ENCODE results near the gene KLF1.
A peak's percentile ranks its signal among the peaks of the same experiment; 100 is the strongest.

The KLF1 gene

GRCh38 chr19:12884627-12884925 is 2.4 kb downstream of the KLF1 start:
- Histone ChIP-seq H3K9me3 (ENCODE audit: control insufficient read depth, insufficient read depth, low read length) (peaks cover 4% of the 10 kb centered on the region; the same call in 1 of the 2 replicates), H3K4me1 (ENCODE audit: insufficient read depth, low read length) (no peaks in the 10 kb centered on the region), H3K9ac (ENCODE audit: low read depth, low read length) (peak overlapping the region; percentile 70; the same call in 1 of the 2 replicates), H3K36me3 (ENCODE audit: insufficient read depth, low read length) (no peaks in the 10 kb centered on the region)

GRCh38 chr19:12884202-12884601 is 2.8 kb downstream of the KLF1 start:
- no peak overlapping the region for H3K9ac ChIP-seq (ENCODE audit: low read depth, low read length)
- H3K36me3 ChIP-seq (ENCODE audit: insufficient read depth, low read length): no peaks in the 10 kb centered on the region
- no peaks in the 10 kb centered on the region for H3K4me1 ChIP-seq (ENCODE audit: insufficient read depth, low read length)
- H3K9me3 ChIP-seq (ENCODE audit: control insufficient read depth, insufficient read depth, low read length): peaks cover 4% of the 10 kb centered on the region; the same call in 1 of the 2 replicates

- Histone ChIP-seq H3K4me1 (ENCODE audit: insufficient read depth, low read length) (no peaks in the 10 kb centered on the region), H3K36me3 (ENCODE audit: insufficient read depth, low read length) (no peaks in the 10 kb centered on the region), H3K9ac (ENCODE audit: low read depth, low read length) (no peak overlapping the region), H3K9me3 (ENCODE audit: control insufficient read depth, insufficient read depth, low read length) (peaks cover 4% of the 10 kb centered on the region; the same call in 1 of the 2 replicates)
These were observed 4.4 kb downstream of the KLF1 start for GRCh38 chr19:12882589-12882988.

GRCh38 chr19:12881172-12881808 is 5.7 kb downstream of the KLF1 start, which contains the start of gene DNASE2:
TSS of gene DNASE2 (minus strand) at chr19:12881449. CDS start at chr19:12881375, 74 bp downstream.
- peaks cover 4% of the 10 kb centered on the region; the same call in 1 of the 2 replicates for H3K9me3 ChIP-seq (ENCODE audit: control insufficient read depth, insufficient read depth, low read length)
- no peaks in the 10 kb centered on the region for H3K4me1 ChIP-seq (ENCODE audit: insufficient read depth, low read length)
- H3K36me3 ChIP-seq (ENCODE audit: insufficient read depth, low read length): no peaks in the 10 kb centered on the region
- peak within 1 kb of the TSS; percentile 74 for H3K9ac ChIP-seq (ENCODE audit: low read depth, low read length)

- Histone ChIP-seq H3K4me1 (ENCODE audit: insufficient read depth, low read length) (no peaks in the 10 kb centered on the region), H3K9me3 (ENCODE audit: control insufficient read depth, insufficient read depth, low read length) (peaks cover 4% of the 10 kb centered on the region; the same call in 1 of the 2 replicates), H3K9ac (ENCODE audit: low read depth, low read length) (peak overlapping the region; percentile 74), H3K36me3 (ENCODE audit: insufficient read depth, low read length) (no peaks in the 10 kb centered on the region)
These were observed 6.3 kb downstream of the KLF1 start for GRCh38 chr19:12880551-12881171.

- H3K9ac ChIP-seq (ENCODE audit: low read depth, low read length): no peak overlapping the region
- no peaks in the 10 kb centered on the region for H3K36me3 ChIP-seq (ENCODE audit: insufficient read depth, low read length)
- no peaks in the 10 kb centered on the region for H3K4me1 ChIP-seq (ENCODE audit: insufficient read depth, low read length)
- no peaks in the 10 kb centered on the region for H3K9me3 ChIP-seq (ENCODE audit: control insufficient read depth, insufficient read depth, low read length)
These were observed 11.9 kb downstream of the KLF1 start for GRCh38 chr19:12875086-12875485.

- H3K9me3 ChIP-seq (ENCODE audit: control insufficient read depth, insufficient read depth, low read length): no peaks in the 10 kb centered on the region
- peak overlapping the region; percentile 29; the same call in 1 of the 2 replicates for H3K9ac ChIP-seq (ENCODE audit: low read depth, low read length)
These were observed 12.9 kb downstream of the KLF1 start for GRCh38 chr19:12873891-12874745.

GRCh38 chr19:12872941-12873890 is 13.8 kb downstream of the KLF1 start:
- no peaks in the 10 kb centered on the region for H3K9me3 ChIP-seq (ENCODE audit: control insufficient read depth, insufficient read depth, low read length)
- H3K4me1 ChIP-seq (ENCODE audit: insufficient read depth, low read length): no peaks in the 10 kb centered on the region
- H3K9ac ChIP-seq (ENCODE audit: low read depth, low read length): peak overlapping the region; percentile 29; the same call in 1 of the 2 replicates
- no peaks in the 10 kb centered on the region for H3K36me3 ChIP-seq (ENCODE audit: insufficient read depth, low read length)

More at GRCh38 chr19:12873891-12874745, 12.9 kb downstream of the KLF1 start:
- no peaks in the 10 kb centered on the region for H3K4me1 ChIP-seq (ENCODE audit: insufficient read depth, low read length)
- H3K36me3 ChIP-seq (ENCODE audit: insufficient read depth, low read length): no peaks in the 10 kb centered on the region

GRCh38 chr19:12872255-12872654 is 14.7 kb downstream of the KLF1 start:
- Histone ChIP-seq H3K4me1 (ENCODE audit: insufficient read depth, low read length) (no peaks in the 10 kb centered on the region), H3K9ac (ENCODE audit: low read depth, low read length) (no peak overlapping the region), H3K36me3 (ENCODE audit: insufficient read depth, low read length) (no peaks in the 10 kb centered on the region), H3K9me3 (ENCODE audit: control insufficient read depth, insufficient read depth, low read length) (no peaks in the 10 kb centered on the region)

- Histone ChIP-seq H3K4me1 (ENCODE audit: insufficient read depth, low read length) (no peaks in the 10 kb centered on the region), H3K36me3 (ENCODE audit: insufficient read depth, low read length) (no peaks in the 10 kb centered on the region), H3K9ac (ENCODE audit: low read depth, low read length) (no peak overlapping the region), H3K9me3 (ENCODE audit: control insufficient read depth, insufficient read depth, low read length) (no peaks in the 10 kb centered on the region)
These were observed 15.3 kb downstream of the KLF1 start for GRCh38 chr19:12871681-12872080.

GRCh38 chr19:12868540-12869112 is 18.4 kb downstream of the KLF1 start:
- no peak overlapping the region for H3K9ac ChIP-seq (ENCODE audit: low read depth, low read length)
- peaks cover 7% of the 10 kb centered on the region; the same call in 1 of the 2 replicates for H3K4me1 ChIP-seq (ENCODE audit: insufficient read depth, low read length)
- no peaks in the 10 kb centered on the region for H3K9me3 ChIP-seq (ENCODE audit: control insufficient read depth, insufficient read depth, low read length)
- no peaks in the 10 kb centered on the region for H3K36me3 ChIP-seq (ENCODE audit: insufficient read depth, low read length)

- Histone ChIP-seq H3K9ac (ENCODE audit: low read depth, low read length) (peak overlapping the region; percentile 48), H3K4me1 (ENCODE audit: insufficient read depth, low read length) (peaks cover 7% of the 10 kb centered on the region; the same call in 1 of the 2 replicates), H3K36me3 (ENCODE audit: insufficient read depth, low read length) (no peaks in the 10 kb centered on the region), H3K9me3 (ENCODE audit: control insufficient read depth, insufficient read depth, low read length) (no peaks in the 10 kb centered on the region)
These were observed 19.6 kb downstream of the KLF1 start for GRCh38 chr19:12867120-12868099.

All from ES-I3 (cell line).